ENCODE data around the gene GTF3C5.
"Not testable (repeated sequence)": the region's sequence is repeated elsewhere in the genome, so short reads cannot be mapped to it uniquely, and the experiment has no call there.

- not testable (repeated sequence) for TF ChIP-seq CTCF (conservative IDR thresholded peaks at IDR 0.05 in 1 of 2, IDR thresholded peaks at IDR 0.05 in 1 of 2; ENCODE audit: extremely low read depth in 1 of 2, insufficient read depth in 1 of 2, low read depth in 1 of 2, low read length in 2 of 2); EZH2 (IDR thresholded peaks at IDR 0.05; ENCODE audit: borderline replicate concordance, low read length)
Observed at GRCh38 chr9:133083688-133084087, 52.9 kb downstream of the GTF3C5 start.

Data from mammary epithelial cell (primary cell).